Measurements from ENCODE around the gene FGF14. TPM values are rescaled to one million over a fixed set of nuclear protein-coding genes. Genes with fewer than 3 reads are reported as not detected.

Gene FGF14
- polyA plus RNA-seq, 1 of the 3 experiments (the other 2 are of a cell fraction) = 0.20 TPM

GRCh38 chr13:102355251-102355650 lies 46.6 kb downstream of the FGF14 start:
- no peak overlapping the region; a peak in 1 of 4 replicates for H3K27ac ChIP-seq (ENCODE audit: low read depth in 2 of 2, low read length in 1 of 2)
- H3K4me3 ChIP-seq (ENCODE audit: low read depth in 2 of 2, low read length in 1 of 2) = no peak overlapping the region
- no peak overlapping the region for H3K4me2 ChIP-seq
- DNase-seq = no peak
- peaks cover 0 to 12% of the 10 kb centered on the region in 2 experiments for H3K36me3 ChIP-seq (replicated peaks in 1 of 2; ENCODE audit: control insufficient read depth in 1 of 2, insufficient read depth in 2 of 2, low read length in 1 of 2)
- H2AFZ ChIP-seq (ENCODE audit: low read depth) = no peak overlapping the region
- H3F3A ChIP-seq (replicated peaks; ENCODE audit: insufficient read depth) = no peaks in the 10 kb centered on the region
- H3K79me2 ChIP-seq (ENCODE audit: insufficient read depth) = no peaks in the 10 kb centered on the region
- H4K20me1 ChIP-seq (ENCODE audit: insufficient read depth) = no peaks in the 10 kb centered on the region
- ChIA-PET CTCF (no interaction called here), POLR2A (interaction anchor here (0.6 kb wide), 1 partner anchor 188 kb away, joined by 3 read pairs; no protein-coding TSS in a partner anchor)
- no peaks in the 10 kb centered on the region for H3K9me3 ChIP-seq
- peaks cover 0 to 8% of the 10 kb centered on the region in 2 experiments; a peak in 1 of 4 replicates for H3K4me1 ChIP-seq (ENCODE audit: control insufficient read depth in 1 of 2, insufficient read depth in 2 of 2, low read depth in 1 of 2, low read length in 1 of 2)
- H3K27me3 ChIP-seq (ENCODE audit: insufficient read depth) = no peaks in the 10 kb centered on the region
- no peaks in the 10 kb centered on the region for H3K9me2 ChIP-seq
- no peak for TF ChIP-seq RAD21 (IDR thresholded peaks at IDR 0.05; ENCODE audit: low read length)
- 49% methylated on average over 3 of the region's 3 CpGs for WGBS (ENCODE audit: low lambda C conversion rate)
- H3K9ac ChIP-seq = no peak overlapping the region

- Histone ChIP-seq H3K27me3 (ENCODE audit: insufficient read depth) (no peaks in the 10 kb centered on the region), H3K79me2 (ENCODE audit: insufficient read depth) (no peaks in the 10 kb centered on the region), H4K20me1 (ENCODE audit: insufficient read depth) (no peaks in the 10 kb centered on the region), H3K36me3 (replicated peaks in 1 of 2; ENCODE audit: control insufficient read depth in 1 of 2, insufficient read depth in 2 of 2, low read length in 1 of 2) (peaks cover 0 to 12% of the 10 kb centered on the region in 2 experiments), H3K9ac (no peak overlapping the region), H3K9me3 (no peaks in the 10 kb centered on the region), H3K27ac (ENCODE audit: low read depth in 2 of 2, low read length in 1 of 2) (no peak overlapping the region; a peak in 1 of 4 replicates), H3K9me2 (no peaks in the 10 kb centered on the region), H3F3A (replicated peaks; ENCODE audit: insufficient read depth) (no peaks in the 10 kb centered on the region), H3K4me1 (ENCODE audit: control insufficient read depth in 1 of 2, insufficient read depth in 2 of 2, low read depth in 1 of 2, low read length in 1 of 2) (peaks cover 0 to 9% of the 10 kb centered on the region in 2 experiments; a peak in 1 of 4 replicates), H2AFZ (ENCODE audit: low read depth) (no peak overlapping the region), H3K4me2 (no peak overlapping the region), H3K4me3 (ENCODE audit: low read depth in 2 of 2, low read length in 1 of 2) (no peak overlapping the region)
- TF ChIP-seq FOXM1 (IDR thresholded peaks at IDR 0.05; ENCODE audit: low read depth) (no peak), FOXJ3 (CRISPR knock-in tag; IDR thresholded peaks at IDR 0.05) (no peak), EP300 (IDR thresholded peaks at IDR 0.05; ENCODE audit: borderline replicate concordance in 1 of 2, low read depth in 1 of 2, low read length in 1 of 2) (no peak), CHD2 (IDR thresholded peaks at IDR 0.05; ENCODE audit: low read length, partially characterized antibody) (no peak), RFX5 (IDR thresholded peaks at IDR 0.05; ENCODE audit: low read length) (no peak), TCF12 (IDR thresholded peaks at IDR 0.05) (no peak), NRF1 (IDR thresholded peaks at IDR 0.05; ENCODE audit: low read depth, low read length) (no peak), YY1 (IDR thresholded peaks at IDR 0.05; ENCODE audit: low read depth) (no peak), MEF2A (IDR thresholded peaks at IDR 0.05; ENCODE audit: borderline replicate concordance, low read depth) (no peak), POLR2AphosphoS5 (IDR thresholded peaks at IDR 0.05; ENCODE audit: low read depth, low read length) (no peak), RAD21 (IDR thresholded peaks at IDR 0.05; ENCODE audit: low read length) (no peak), SIN3A (IDR thresholded peaks at IDR 0.05; ENCODE audit: borderline replicate concordance, low read depth, low read length) (no peak), USF2 (IDR thresholded peaks at IDR 0.05; ENCODE audit: borderline replicate concordance, low read depth, low read length) (no peak), JUND (IDR thresholded peaks at IDR 0.05) (no peak), GABPA (IDR thresholded peaks at IDR 0.05; ENCODE audit: low read depth) (no peak), PBX3 (IDR thresholded peaks at IDR 0.05) (no peak), MXI1 (IDR thresholded peaks at IDR 0.05; ENCODE audit: low read depth, low read length) (no peak), USF1 (IDR thresholded peaks at IDR 0.05; ENCODE audit: borderline replicate concordance, low read depth) (no peak), FOSL2 (IDR thresholded peaks at IDR 0.05; ENCODE audit: borderline replicate concordance, low read depth) (no peak), ZBTB33 (IDR thresholded peaks at IDR 0.05; ENCODE audit: borderline replicate concordance, low read depth) (no peak)
- no peak for DNase-seq
- 67% methylated on average over 1 of the region's 1 CpG for WGBS (ENCODE audit: low lambda C conversion rate)
- POLR2A ChIA-PET = no interaction called here
- CTCF ChIA-PET = interaction anchor here (0.6 to 0.7 kb wide), 2 partner anchors 201 to 411 kb away, joined by 3 read pairs; no protein-coding TSS in a partner anchor
Measured at GRCh38 chr13:102354011-102354410, 47.8 kb downstream of the FGF14 start.

Data from SK-N-SH (cell line).